ENCODE measurements around the gene ZDHHC6.
"Not testable (repeated sequence)": the region's sequence is repeated elsewhere in the genome, so short reads cannot be mapped to it uniquely, and the experiment has no call there.

The ZDHHC6 gene

DNA sequence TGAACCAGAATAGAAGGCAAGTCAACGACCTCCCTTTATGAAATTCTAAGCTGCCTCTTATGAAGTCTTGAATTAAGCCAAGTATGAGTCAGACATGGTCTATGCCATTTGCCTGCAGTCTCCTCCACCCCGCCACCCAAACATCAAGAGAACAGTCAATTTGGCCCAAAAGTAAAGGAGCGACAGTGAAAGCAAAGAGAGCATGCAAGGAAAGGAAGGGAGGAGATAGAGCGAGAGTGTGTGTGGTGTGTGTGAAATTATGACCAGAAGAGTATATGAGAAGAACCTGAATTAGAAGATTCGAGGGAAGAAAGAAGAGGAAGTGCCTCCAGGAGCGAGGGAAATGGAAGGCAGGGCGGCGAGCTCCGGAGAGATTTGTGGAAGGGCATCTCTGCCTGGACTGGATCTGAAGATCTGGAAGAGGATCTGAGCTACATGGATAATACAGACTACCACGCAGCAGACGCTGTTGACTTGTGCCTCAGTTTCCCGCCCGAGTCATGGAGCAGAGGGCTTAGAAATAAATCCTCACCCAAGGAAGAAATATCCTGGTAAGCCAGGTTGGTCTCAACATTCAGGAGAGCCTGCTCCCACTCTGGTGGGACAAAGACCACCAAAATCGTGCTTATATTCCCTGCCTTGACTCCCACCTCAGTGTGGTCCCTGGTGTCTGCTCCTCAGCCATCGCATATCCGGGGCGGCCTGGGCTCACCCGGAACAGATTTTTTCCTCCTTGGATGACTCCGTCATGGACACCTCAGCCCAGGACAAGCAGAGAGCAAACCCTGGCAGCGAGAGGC, 459 bp downstream of the ZDHHC6 start:
- peak; percentile 30 for DNase-seq (ENCODE audit: low spot score)

DNA sequence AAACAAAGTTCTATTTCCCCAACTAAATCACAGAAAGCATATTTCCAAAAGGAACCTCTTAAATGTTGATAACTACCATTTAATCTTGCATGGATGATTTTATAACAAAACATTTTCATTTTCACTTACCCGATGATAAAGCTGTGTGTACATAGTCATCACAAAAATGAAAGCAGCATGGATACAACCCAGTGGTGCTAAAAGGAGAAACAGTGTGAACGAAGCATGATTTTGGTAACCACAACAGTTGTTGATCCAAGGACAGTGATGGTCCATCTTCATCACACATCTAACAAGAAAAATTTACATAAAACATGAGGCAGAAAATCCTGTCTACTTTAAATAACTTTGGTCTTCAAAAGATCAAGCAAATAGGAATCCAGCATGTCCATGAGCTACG, 4.7 kb downstream of the ZDHHC6 start:
- DNase-seq (ENCODE audit: low spot score) = no peak

DNA sequence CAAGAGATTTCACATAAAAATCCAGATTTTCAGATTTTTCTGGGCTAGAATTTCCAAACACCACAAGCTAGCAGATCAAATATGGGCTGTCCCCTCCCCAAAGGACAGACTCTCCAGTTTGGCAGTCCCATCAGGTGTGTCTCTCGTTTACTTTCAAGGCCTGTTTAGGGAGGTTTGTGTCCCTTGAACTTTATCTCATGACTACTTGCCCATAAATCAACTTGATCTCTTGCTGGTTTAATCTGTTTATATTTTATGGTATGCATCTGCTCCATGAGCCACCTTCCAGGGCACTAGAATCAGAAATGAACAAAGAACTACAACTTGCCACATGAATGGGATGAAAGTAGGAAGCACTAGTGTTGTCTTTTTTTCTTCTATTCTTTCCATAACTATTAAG, 5.2 kb downstream of the ZDHHC6 start:
- DNase-seq (ENCODE audit: low spot score) = no peak

DNA sequence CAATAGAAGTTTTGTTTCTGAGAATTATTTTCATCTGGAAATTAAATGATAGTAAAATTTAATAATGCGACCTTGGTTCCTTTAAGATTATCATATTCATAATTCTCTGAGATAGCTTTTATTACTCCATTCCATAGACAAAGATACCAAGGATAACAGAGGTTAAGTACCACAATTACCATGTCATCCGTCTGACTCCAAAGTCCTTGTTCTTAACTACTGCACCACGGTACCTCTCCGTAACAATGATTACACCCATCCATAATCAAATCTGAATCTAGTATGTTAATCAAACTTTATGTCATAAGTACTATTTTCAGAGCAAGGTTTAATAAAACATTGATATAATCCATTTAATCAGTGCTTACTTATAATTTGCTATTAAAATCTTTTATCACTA, 8.4 kb downstream of the ZDHHC6 start:
- DNase-seq (ENCODE audit: low spot score) = no peak

DNA sequence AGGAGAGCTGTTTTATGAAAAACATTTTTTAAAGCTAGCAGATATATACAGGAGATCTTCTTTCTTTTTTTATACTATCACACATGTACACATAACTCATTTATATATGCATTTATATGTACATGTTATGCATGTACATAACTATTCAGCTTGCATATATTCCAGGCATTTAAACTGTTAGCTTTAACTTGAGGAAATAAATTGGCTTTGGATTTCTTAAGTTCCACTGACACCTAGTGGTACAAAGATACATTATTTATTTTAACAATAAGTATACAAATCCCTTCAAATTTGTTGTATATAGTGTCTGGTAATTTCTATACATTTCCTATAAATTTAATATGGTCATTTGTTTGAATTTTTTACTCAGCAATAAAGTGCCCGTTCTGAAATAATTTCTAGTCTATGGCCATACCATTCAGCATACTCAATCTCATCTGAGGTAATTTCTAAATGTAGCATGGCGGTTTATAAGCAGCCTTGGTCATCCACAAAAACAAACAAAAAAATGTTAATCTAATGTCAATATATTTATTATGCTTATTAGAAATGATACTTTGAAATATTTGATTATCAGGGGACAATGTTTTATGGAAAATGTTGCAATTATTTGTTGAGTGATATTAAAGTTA, 11.6 kb downstream of the ZDHHC6 start:
- DNase-seq (ENCODE audit: low spot score) = peak; percentile 46

GRCh38 chr10:112433136-112433535, 13.6 kb downstream of the ZDHHC6 start:
- no peak for DNase-seq (ENCODE audit: low spot score)

GRCh38 chr10:112429654-112430230, 17.0 kb downstream of the ZDHHC6 start:
- DNase-seq (ENCODE audit: low spot score) = no peak

GRCh38 chr10:112429147-112429546, 17.6 kb downstream of the ZDHHC6 start:
- no peak for DNase-seq (ENCODE audit: low spot score)

- no peak for DNase-seq (ENCODE audit: low spot score)
These were observed 20.6 kb downstream of the ZDHHC6 start for GRCh38 chr10:112426111-112426510.

DNA sequence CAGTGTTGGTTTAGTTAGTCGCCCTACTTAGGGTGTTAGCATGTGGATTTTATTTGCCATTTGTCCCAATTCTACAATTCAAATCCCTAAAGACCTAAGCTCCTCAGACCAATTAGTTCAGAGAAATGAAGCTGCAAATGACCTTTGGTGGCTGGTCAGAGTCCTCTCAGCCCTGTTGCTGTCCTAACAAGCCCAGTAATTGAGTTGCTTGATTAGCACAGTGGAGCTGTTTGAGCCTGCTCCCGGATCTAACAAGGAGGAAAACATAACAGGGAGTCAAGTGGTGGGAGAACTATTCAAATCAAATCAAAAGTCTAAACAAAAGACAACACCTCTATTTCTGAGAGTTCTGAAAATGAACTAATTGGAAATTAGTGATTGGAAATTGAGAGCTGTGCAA, 22.1 kb downstream of the ZDHHC6 start:
- no peak for DNase-seq (ENCODE audit: low spot score)

- no peak for DNase-seq (ENCODE audit: low spot score)
These were observed 25.0 kb downstream of the ZDHHC6 start for GRCh38 chr10:112421731-112422130.

DNA sequence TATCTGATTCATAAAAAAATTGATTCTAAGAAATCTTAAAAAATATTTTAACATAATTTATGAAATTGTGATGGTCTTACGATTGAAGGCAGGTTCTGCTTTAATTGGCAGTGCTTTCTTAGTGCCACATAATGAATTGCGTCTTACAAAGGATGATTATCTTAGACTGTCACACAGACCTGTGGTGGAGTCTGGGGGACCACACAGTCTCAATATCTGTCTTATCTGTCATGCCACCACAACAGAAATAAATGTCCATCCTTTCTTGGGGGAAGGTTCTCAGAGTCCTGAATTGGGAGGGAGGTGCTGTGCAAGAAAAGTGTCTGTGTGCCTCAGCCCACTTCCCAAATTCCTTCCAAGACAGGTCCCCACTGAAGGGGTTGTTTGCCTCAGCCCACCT, 34.0 kb downstream of the ZDHHC6 start:
- DNase-seq (ENCODE audit: low spot score) = no peak

- DNase-seq (ENCODE audit: low spot score) = no peak
These were observed 37.0 kb downstream of the ZDHHC6 start for GRCh38 chr10:112409755-112410154.

DNA sequence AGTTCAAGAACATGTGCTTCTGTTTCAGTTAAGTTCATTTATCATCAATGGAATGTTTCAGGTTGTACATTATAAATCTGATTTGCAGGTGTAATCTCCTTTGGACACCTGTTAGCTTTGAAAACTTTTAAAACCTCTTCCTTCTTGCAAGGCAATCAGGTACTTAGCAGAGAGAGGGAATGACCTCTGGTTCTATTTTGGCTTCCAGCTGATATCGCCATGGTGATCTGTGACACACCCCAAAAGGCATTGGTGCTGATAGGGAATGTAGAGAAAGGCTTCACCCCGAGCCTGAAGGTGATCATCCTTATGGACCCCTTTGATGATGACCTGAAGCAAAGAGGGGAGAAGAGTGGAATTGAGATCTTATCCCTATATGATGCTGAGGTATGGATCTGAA, 37.4 kb downstream of the ZDHHC6 start:
- no peak for DNase-seq (ENCODE audit: low spot score)

DNA sequence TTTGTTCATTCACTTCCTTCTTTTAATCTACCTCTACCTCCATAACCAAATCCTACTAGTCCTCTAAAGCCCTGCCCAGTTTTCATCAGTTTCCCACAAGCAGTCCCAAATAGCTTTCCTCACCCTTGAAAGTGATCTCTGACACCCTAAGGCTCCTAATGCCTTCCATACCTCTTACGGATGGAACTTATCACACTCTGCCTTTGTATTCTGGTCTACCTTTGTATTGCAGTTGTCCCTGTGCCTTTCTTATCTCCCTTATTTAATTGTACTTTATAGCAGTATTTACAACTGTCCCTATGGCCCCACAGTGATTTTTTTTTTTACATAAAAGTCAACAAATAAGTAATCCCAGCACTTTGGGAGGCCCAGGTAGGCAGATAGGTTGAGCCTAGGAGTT, 39.0 kb downstream of the ZDHHC6 start:
- no peak for DNase-seq (ENCODE audit: low spot score)

GRCh38 chr10:112406806-112407205, 39.9 kb downstream of the ZDHHC6 start:
- not testable (repeated sequence) for DNase-seq (ENCODE audit: low spot score)

DNA sequence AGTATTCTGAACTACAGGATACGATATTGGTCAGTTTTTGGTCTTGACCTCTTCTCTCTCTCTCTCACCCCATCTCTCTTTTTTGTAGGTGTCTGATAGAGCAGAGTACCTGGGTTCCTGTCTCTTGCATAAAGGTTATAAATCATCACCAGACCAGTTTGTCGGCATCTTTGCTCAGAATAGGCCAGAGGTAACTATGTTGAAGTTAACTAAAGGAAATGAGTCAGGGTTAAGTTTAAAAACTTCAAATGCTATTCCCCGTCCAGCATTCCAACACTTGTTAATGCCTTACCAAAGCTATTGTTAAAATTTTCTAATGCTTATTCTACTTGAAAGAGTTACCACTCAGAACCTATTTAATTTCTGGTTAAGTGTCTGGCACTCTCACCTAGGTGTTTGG, 42.1 kb downstream of the ZDHHC6 start:
- no peak for DNase-seq (ENCODE audit: low spot score)

DNA sequence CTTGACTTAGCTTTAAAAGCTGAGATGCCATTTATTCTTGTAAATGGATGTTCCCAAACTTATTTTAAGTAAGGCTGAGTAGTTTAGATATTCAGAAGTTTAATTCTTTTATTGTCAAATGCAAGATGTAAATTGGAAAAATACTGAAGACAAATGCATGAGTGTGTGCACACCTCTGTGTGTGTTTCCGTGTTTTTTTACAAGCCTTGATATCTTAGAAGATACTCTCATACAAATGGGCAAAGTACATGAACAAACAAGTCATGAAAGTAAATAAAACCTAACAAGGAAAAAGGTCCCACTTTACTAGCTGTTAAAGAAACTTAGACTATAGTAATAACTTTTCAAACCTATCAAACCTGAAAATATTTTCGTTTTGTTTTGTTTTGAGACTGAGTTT, 43.8 kb downstream of the ZDHHC6 start:
- DNase-seq (ENCODE audit: low spot score) = no peak

GRCh38 chr10:112397592-112397991, 49.1 kb downstream of the ZDHHC6 start:
- no peak for DNase-seq (ENCODE audit: low spot score)

GRCh38 chr10:112395809-112396530, 50.7 kb downstream of the ZDHHC6 start:
- DNase-seq (ENCODE audit: low spot score) = no peak

GRCh38 chr10:112394475-112394875, 52.2 kb downstream of the ZDHHC6 start:
- peak; percentile 70 for DNase-seq (ENCODE audit: low spot score)

DNA sequence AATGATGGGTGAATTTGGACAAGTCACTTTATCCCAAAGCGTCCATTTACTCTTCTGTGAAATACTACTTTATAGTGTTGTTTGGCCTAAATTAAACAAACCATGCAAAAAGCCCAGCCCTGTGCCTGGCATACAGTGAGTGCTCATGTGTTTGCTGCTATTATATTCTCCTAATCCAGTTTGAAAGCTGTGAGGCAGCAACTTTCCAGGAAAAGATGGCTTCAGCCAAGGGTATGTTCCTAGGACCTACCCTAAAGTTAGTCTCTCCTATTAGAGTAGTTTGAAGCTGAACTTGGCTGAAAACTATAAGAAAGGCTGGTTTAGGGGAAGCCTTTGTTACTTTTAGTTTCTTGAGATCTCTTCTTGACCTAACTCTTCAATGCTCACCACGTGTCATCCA, 52.9 kb downstream of the ZDHHC6 start:
- no peak for DNase-seq (ENCODE audit: low spot score)

GRCh38 chr10:112393341-112393740, 53.4 kb downstream of the ZDHHC6 start:
- no peak for DNase-seq (ENCODE audit: low spot score)
